Thyroid gland (tissue), 4 donors: ENCODE measurements around the gene MRC2.

Experiments used
- POLR2A ChIP-seq, 2 donors: fragments of 450-650 bp; IDR thresholded peaks; one replicate each; pipeline ENCODE4 v1.6.1; 2017; ENCODE audit warnings: antibody characterized with exemption in 2 of 2, mild to moderate bottlenecking in 2 of 2, moderate library complexity in 1 of 2
- TF ChIP-seq, protein P1 (sequence below), 6 experiments: fragments of 200-600 bp in 3 of 6; fragments of 450-650 bp in 3 of 6; sonication (generic) in 3 of 6; IDR thresholded peaks; one replicate each; pipeline ENCODE4 v1.5.1; 2016 to 2019; ENCODE audit warnings: antibody characterized with exemption in 6 of 6, mild to moderate bottlenecking in 2 of 6, inconsistent platforms in 1 of 6, moderate library complexity in 1 of 6

DNA sequence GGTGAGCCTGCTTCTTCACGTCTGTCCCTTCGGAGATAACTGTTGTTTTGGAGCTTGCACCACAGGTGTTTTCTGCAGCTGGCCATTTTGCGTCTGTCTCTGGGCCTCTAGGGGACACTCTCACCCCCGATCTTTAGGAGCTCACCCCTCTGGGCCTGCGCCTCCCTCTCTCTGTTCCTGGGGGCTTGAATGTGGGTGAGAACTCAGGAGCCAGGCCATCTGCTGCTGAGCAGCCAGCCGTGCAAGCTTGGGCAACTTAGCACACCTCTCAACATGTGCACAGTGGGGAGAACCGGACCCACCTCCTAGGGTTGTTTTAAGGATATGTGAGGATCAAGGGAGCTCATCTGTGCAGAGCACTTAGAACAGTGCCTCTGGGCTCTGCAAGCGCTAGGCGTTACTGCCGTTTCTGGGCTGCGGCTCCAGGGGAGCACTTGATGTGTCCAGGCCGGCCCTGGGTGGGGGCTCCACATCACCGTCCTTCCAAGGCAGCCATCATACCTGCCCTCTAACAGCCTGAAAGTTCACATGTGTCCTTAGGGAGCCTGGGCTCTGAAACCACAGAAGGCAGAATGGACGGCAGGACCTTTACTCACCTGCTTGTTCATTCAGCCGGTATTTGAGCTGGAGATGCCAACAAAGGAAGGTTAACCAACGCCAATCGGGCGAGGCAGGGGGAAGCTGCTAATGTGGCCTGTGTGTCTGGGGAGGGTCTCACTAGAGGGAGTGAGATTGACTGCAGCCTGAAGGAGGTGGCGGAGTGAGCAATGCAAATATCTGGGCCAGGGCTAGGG, 66.3 kb downstream of the MRC2 start:
- TF ChIP-seq, protein P1, sequence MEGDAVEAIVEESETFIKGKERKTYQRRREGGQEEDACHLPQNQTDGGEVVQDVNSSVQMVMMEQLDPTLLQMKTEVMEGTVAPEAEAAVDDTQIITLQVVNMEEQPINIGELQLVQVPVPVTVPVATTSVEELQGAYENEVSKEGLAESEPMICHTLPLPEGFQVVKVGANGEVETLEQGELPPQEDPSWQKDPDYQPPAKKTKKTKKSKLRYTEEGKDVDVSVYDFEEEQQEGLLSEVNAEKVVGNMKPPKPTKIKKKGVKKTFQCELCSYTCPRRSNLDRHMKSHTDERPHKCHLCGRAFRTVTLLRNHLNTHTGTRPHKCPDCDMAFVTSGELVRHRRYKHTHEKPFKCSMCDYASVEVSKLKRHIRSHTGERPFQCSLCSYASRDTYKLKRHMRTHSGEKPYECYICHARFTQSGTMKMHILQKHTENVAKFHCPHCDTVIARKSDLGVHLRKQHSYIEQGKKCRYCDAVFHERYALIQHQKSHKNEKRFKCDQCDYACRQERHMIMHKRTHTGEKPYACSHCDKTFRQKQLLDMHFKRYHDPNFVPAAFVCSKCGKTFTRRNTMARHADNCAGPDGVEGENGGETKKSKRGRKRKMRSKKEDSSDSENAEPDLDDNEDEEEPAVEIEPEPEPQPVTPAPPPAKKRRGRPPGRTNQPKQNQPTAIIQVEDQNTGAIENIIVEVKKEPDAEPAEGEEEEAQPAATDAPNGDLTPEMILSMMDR (IDR thresholded peaks at IDR 0.05) = no peak
- TF ChIP-seq POLR2A (IDR thresholded peaks at IDR 0.05) = no peak
